ENCODE data around the gene ASB3. TPM values are rescaled to one million over a fixed set of nuclear protein-coding genes. Genes with fewer than 3 reads are reported as not detected.

Gene ASB3
- total and polyA plus RNA-seq, 9 donors = 9.6 to 24.8 (median 19.0) TPM

GRCh38 chr2:53813151-53813550 is 26.4 kb upstream of the ASB3 start:
- Histone ChIP-seq H3K4me3 (no peak overlapping the region), H3K27ac (no peak overlapping the region), H3K9me3 (no peaks in the 10 kb centered on the region), H3K4me1 (ENCODE audit: insufficient read depth) (no peaks in the 10 kb centered on the region), H3K36me3 (no peaks in the 10 kb centered on the region), H3K27me3 (no peaks in the 10 kb centered on the region)
- no peak for TF ChIP-seq POLR2A (IDR thresholded peaks at IDR 0.05)
- TF ChIP-seq EP300 (IDR thresholded peaks at IDR 0.05) = no peak
- TF ChIP-seq CTCF (IDR thresholded peaks at IDR 0.05) = no peak
- intact Hi-C loops (cut with DNase I) = no loop called here
- DNase-seq = no peak

- no peaks in the 10 kb centered on the region for H3K9me3 ChIP-seq
- H3K27me3 ChIP-seq = no peaks in the 10 kb centered on the region
- no peak for DNase-seq
- no peak overlapping the region for H3K27ac ChIP-seq
- no peak overlapping the region for H3K4me3 ChIP-seq
- intact Hi-C loops (cut with DNase I) = no loop called here
- H3K36me3 ChIP-seq = no peaks in the 10 kb centered on the region
- WGBS, 3 donors = 94 to 98% (median 97%) methylated on average over 3 of the region's 3 CpGs
- H3K4me1 ChIP-seq (ENCODE audit: insufficient read depth) = no peaks in the 10 kb centered on the region
- TF ChIP-seq POLR2A (IDR thresholded peaks at IDR 0.05) = no peak
- TF ChIP-seq CTCF (IDR thresholded peaks at IDR 0.05) = no peak
- no peak for TF ChIP-seq EP300 (IDR thresholded peaks at IDR 0.05)
Observed at GRCh38 chr2:53811601-53812000, 24.8 kb upstream of the ASB3 start.

GRCh38 chr2:53802617-53803151 is 15.9 kb upstream of the ASB3 start:
- DNase-seq = no peak
- 65 to 77% (median 71%) methylated on average over 7 of the region's 7 CpGs for WGBS, 3 donors
- Histone ChIP-seq H3K36me3 (no peaks in the 10 kb centered on the region), H3K27ac (no peak overlapping the region), H3K9me3 (no peaks in the 10 kb centered on the region), H3K4me3 (no peak overlapping the region), H3K4me1 (ENCODE audit: insufficient read depth) (no peaks in the 10 kb centered on the region), H3K27me3 (no peaks in the 10 kb centered on the region)
- TF ChIP-seq EP300 (IDR thresholded peaks at IDR 0.05) (no peak), POLR2A (IDR thresholded peaks at IDR 0.05) (no peak), CTCF (IDR thresholded peaks at IDR 0.05) (no peak)
- intact Hi-C loops (cut with DNase I) = no loop called here

GRCh38 chr2:53801547-53801946 is 14.8 kb upstream of the ASB3 start:
- intact Hi-C loops (cut with DNase I) = no loop called here
- Histone ChIP-seq H3K27me3 (no peaks in the 10 kb centered on the region), H3K36me3 (no peaks in the 10 kb centered on the region), H3K4me3 (no peak overlapping the region), H3K9me3 (no peaks in the 10 kb centered on the region), H3K27ac (no peak overlapping the region), H3K4me1 (ENCODE audit: insufficient read depth) (no peaks in the 10 kb centered on the region)
- no peak for DNase-seq
- TF ChIP-seq CTCF (IDR thresholded peaks at IDR 0.05) = no peak
- no peak for TF ChIP-seq POLR2A (IDR thresholded peaks at IDR 0.05)
- TF ChIP-seq EP300 (IDR thresholded peaks at IDR 0.05) = no peak

Data from ovary (tissue), 9 donors.